ENCODE data around the gene LRRC74B.

The LRRC74B gene, protein sequence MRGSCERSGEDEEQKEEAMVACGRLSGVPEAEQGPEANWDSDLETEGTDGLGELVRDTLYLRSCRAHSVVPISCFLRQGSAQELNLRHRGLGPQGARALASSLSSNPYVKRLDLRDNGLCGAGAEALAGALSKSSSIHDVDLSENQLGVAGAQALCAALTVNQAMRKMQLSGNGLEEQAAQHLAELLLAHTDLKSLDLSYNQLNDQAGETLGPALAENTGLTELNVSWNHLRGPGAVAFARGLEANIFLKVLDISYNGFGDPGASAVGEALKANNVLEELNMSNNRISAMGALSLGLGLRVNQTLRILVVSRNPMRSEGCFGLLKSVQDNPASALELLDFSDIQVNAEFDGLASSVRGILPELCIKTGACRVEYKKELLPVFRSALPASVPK

DNA sequence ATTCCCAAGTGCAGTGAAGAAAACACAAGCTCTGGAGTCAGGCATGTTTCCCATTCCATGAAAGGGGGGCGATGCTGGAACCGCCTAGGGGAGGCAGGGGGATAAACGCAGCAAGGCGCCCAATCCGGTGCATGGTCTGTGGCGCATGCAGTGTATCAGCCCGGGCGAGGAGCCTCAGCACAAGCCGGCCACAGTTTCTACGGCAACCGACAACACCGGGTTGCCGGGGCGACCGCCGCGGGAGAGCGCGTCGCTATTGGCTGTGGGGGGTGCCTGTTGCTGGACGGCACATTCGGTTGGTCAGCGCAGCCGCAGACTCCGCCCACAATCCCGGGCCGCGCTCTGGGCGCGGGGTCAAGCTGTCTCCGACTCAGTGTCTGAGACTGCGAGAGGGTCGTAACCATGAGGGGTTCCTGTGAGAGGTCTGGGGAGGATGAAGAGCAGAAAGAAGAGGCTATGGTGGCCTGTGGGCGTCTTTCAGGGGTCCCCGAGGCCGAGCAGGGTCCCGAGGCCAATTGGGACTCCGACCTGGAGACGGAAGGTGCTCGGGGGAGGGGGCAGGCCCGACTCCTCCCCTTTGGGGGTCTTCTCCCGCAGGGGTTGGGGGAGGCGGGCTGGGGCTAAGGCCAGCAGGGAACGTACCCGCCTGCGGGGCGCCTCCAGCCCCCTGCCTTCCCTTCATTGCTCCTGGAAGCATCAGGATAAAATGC is at the start of gene LRRC74B:
Gene LRRC74B (plus strand): TSS at position 362 of the 710 bp plus-strand sequence. CDS start 41 bp downstream, at position 403.
- DNase-seq (ENCODE audit: low read depth) = peak; percentile 85
- peak within 1 kb of the TSS; percentile 45 for H3K4me3 ChIP-seq (ENCODE audit: control insufficient read depth, low read depth, low read length)

DNA sequence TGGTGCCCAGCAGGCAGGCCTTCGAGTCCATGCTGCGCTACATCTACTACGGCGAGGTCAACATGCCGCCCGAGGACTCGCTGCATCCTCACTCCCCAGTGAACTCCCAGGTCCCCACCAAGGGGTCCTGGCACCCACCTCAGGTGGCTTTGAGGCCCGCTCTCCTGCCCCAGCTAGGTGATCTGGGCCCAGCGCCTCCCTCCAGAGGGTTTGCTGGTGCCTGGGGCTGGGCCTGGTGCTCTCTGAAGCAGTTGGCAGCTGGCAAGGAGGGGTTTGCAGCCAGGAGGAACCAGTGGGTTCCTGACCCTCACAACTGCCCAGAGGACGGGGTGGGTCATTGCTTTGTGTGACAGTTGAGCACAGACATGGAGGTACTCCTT is 49.7 kb upstream of the LRRC74B start:
- H3K4me3 ChIP-seq (ENCODE audit: control insufficient read depth, low read depth, low read length) = no peak overlapping the region
- no peak for DNase-seq (ENCODE audit: low read depth)

More for the DNA sequence above, at the start of gene LRRC74B:
- TF ChIP-seq, protein P1, sequence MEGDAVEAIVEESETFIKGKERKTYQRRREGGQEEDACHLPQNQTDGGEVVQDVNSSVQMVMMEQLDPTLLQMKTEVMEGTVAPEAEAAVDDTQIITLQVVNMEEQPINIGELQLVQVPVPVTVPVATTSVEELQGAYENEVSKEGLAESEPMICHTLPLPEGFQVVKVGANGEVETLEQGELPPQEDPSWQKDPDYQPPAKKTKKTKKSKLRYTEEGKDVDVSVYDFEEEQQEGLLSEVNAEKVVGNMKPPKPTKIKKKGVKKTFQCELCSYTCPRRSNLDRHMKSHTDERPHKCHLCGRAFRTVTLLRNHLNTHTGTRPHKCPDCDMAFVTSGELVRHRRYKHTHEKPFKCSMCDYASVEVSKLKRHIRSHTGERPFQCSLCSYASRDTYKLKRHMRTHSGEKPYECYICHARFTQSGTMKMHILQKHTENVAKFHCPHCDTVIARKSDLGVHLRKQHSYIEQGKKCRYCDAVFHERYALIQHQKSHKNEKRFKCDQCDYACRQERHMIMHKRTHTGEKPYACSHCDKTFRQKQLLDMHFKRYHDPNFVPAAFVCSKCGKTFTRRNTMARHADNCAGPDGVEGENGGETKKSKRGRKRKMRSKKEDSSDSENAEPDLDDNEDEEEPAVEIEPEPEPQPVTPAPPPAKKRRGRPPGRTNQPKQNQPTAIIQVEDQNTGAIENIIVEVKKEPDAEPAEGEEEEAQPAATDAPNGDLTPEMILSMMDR (conservative IDR thresholded peaks at IDR 0.05; ENCODE audit: control insufficient read depth, insufficient read depth, low read depth, low read length) = no peak

DNA sequence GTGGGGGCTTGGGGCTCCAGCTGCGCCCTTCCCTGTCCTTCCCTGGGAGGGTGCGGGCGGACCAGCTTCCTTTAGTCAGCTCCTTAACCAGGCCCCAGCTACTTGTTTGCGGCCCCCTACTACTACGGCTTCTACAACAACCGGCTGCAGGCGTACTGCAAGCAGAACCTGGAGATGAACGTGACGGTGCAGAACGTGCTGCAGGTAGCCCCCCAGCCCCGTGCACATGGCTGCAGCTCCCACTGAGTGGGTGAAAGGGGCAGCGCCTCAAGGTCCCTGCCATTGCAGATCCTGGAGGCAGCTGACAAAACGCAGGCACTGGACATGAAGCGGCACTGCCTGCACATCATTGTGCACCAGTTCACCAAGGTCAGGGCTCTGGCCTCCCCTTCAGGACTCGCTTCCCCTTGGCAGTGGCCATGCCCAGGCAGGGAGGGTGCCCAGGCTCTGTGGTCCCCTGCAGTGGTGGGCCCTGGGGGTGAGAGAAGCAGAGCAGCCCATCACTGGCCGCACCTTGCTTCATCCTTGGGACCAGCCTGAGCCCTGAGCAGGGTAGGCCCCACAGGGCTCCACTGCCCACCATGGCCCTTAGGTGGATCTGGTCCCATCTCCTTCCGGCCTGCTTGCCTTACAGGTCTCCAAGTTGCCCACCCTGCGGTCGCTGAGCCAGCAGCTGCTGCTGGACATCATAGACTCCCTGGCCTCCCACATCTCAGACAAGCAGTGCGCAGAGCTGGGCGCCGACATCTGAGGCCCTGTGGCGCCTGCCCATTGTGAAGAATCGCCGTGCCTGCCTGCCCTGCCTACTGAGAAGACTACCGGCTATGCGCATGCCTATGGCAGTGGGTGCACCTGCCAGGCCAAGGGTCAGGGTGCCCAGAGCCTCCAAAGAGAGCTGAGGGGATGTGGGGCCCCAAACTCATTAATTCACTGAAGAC is 48.9 kb upstream of the LRRC74B start:
- no peak overlapping the region for H3K4me3 ChIP-seq (ENCODE audit: control insufficient read depth, low read depth, low read length)
- TF ChIP-seq, protein P1 (conservative IDR thresholded peaks at IDR 0.05; ENCODE audit: control insufficient read depth, insufficient read depth, low read depth, low read length) = no peak
- no peak for DNase-seq (ENCODE audit: low read depth)

More for the DNA sequence above, 49.7 kb upstream of the LRRC74B start:
- TF ChIP-seq, protein P1 (conservative IDR thresholded peaks at IDR 0.05; ENCODE audit: control insufficient read depth, insufficient read depth, low read depth, low read length) = no peak

DNA sequence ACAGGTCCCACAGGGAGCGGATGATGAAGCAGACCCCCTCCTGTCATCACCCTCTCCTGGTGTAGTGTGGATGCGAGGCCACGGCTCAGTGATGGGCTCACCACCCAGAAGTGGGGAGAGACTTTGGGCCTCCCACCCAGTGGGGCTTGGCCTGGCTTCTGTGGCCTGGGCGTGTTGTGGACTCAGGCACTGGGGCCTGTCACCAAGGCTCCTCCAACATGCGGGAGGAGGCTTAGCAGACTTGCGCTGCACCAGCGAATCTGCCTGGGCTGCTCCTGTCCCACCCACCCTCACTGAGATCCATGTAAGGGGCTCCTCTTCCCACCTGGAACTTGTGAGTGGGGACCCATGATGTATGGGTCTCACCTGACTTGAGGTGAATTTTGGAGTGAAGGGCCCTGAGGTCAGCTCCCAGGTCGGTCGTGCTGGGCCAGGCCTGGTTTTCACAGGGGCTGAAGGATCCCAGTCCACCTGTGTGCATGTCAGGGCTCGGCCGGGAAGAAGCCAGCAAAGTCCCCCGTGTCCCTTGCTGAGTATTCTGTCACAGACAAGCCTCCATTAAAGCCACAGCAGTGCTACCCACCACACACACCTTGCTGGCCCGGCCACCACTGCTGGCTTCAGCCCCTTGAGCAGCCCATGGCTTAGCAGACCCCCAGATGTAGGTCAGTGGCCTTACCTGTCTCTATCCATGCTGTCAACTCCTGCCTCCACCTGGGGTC is 48.0 kb upstream of the LRRC74B start:
- TF ChIP-seq, protein P1 (conservative IDR thresholded peaks at IDR 0.05; ENCODE audit: control insufficient read depth, insufficient read depth, low read depth, low read length) = no peak
- DNase-seq (ENCODE audit: low read depth) = no peak

DNA sequence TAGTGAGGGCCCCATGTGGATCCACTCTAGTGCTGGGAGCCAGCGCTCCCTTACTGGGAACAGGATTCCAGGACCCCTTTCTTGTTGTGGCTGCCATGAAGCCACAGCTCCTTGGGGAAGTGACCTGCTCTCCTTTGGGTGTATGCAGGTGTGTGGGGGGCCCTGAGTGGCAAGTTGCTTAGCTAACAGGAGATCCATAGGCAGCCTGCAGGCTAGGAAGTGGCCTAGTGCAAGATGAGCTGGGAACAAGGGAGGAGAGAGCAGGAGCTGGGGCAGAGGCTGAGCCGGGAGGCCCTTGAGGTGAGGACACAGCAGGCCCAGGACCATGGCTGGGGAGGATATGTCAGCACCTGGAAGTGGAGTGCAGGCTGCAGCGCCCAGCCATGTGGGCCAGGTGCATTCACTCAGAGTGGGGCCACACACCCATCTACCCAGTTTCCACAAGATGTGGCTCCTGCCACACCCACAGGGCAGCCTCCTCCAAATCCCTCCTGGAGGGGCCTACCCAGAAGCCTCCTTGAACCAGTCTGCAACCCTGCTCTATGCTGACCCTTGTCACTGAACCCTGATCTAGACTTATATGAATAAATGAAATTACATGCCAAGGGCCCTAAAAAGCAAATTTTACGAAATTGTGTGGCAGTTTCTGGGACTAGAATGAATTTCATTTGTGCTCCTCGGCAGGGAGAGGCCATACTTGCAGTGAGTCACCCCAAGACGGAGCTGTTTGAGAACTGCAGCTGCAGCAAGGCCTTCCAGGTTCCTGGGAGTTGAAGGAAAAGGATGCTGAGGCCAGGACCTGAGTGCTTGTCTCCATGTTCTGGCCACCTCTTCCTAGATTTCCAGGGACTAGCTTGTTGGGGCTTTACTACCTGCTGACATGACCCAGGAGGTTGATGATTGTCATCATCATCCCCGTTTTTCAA is 47.1 kb upstream of the LRRC74B start:
- H3K4me3 ChIP-seq (ENCODE audit: control insufficient read depth, low read depth, low read length) = no peak overlapping the region
- peak; percentile 51 for DNase-seq (ENCODE audit: low read depth)
- TF ChIP-seq, protein P1 (conservative IDR thresholded peaks at IDR 0.05; ENCODE audit: control insufficient read depth, insufficient read depth, low read depth, low read length) = no peak

More for the DNA sequence above, 48.0 kb upstream of the LRRC74B start:
- no peak overlapping the region for H3K4me3 ChIP-seq (ENCODE audit: control insufficient read depth, low read depth, low read length)
